H1 (cell line): ENCODE measurements around the gene RPS18. TPM values are rescaled to one million over a fixed set of nuclear protein-coding genes. Genes with fewer than 3 reads are reported as not detected.

Experiments used
- CTCF ChIA-PET: fragments of 300-600 bp; sonication (Branson Sonifier 250); formaldehyde crosslinking; loops from one replicate; lab custom pipeline; 2021; ENCODE audit not compliant: partially characterized antibody; lab: Charles Lee
- POLR2A ChIA-PET: fragments of 300-600 bp; sonication (Branson Sonifier 250); formaldehyde crosslinking; loops from one replicate; lab custom pipeline; 2021; ENCODE audit warnings: inconsistent platforms; ENCODE audit not compliant: partially characterized antibody; lab: Charles Lee
- DNase-seq, 2 experiments: peaks; one replicate each; pipeline versions ENCODE4 v3.0.0 to v3.0.0-alpha.2; 2010 to 2022; ENCODE audit warnings: low spot score in 2 of 2, low read depth in 1 of 2, mixed read lengths in 1 of 2
- FAIRE-seq: peaks from 2 replicates; lab custom pipeline; 2011; peaks lifted over from hg19 to GRCh38; lab: Jason Lieb, UNC
- H2AFZ ChIP-seq: 2 replicates; pipeline ENCODE4 v1.8.1; 2012; ENCODE audit warnings: low read length, inconsistent platforms
- H2AK5ac ChIP-seq: 2 replicates; pipeline ENCODE4 v1.6.1; 2013; ENCODE audit warnings: low read depth, low read length
- H2BK120ac ChIP-seq: replicated peaks from 2 replicates; pipeline ENCODE3; 2013; ENCODE audit warnings: low read depth, low read length, inconsistent platforms
- H2BK12ac ChIP-seq: 2 replicates; pipeline ENCODE4 v1.6.1; 2013; ENCODE audit warnings: low read depth, low read length
- H2BK15ac ChIP-seq: 2 replicates; pipeline ENCODE4 v1.6.1; 2013; ENCODE audit warnings: low read length
- H2BK20ac ChIP-seq: 2 replicates; pipeline ENCODE4 v1.6.1; 2013; ENCODE audit warnings: low read length
- H2BK5ac ChIP-seq: 2 replicates; pipeline ENCODE4 v1.6.1; 2013; ENCODE audit warnings: low read depth, low read length
- H3K14ac ChIP-seq: 2 replicates; pipeline ENCODE4 v1.6.1; 2013; ENCODE audit warnings: inconsistent platforms; ENCODE audit not compliant: insufficient read length
- H3K18ac ChIP-seq: 2 replicates; pipeline ENCODE4 v1.6.1; 2013; ENCODE audit warnings: low read length; ENCODE audit errors: extremely low read depth
- H3K23ac ChIP-seq: 2 replicates; pipeline ENCODE4 v1.6.1; 2013; ENCODE audit warnings: inconsistent platforms; ENCODE audit not compliant: insufficient read length
- H3K23me2 ChIP-seq: 2 replicates; pipeline ENCODE4 v1.6.1; 2013; ENCODE audit warnings: low read depth, low read length
- H3K27ac ChIP-seq: 2 replicates; pipeline ENCODE4 v1.6.1; 2011; ENCODE audit warnings: low read depth, low read length, inconsistent platforms
- H3K27me3 ChIP-seq, 4 experiments: replicated peaks in 1 of 4; 1 replicate in 1 of 4; 2 replicates in 3 of 4; pipeline versions ENCODE4 v1.6.1 to v1.8.1; 2011 to 2013; ENCODE audit warnings: low read length in 3 of 4, mild to moderate bottlenecking in 3 of 4, inconsistent platforms in 2 of 4, mixed read lengths in 2 of 4, moderate library complexity in 1 of 4; ENCODE audit not compliant: control insufficient read depth in 3 of 4, insufficient read depth in 3 of 4; ENCODE audit errors: extremely low read depth in 1 of 4
- H3K36me3 ChIP-seq, 4 experiments: 2 replicates each; pipeline versions ENCODE4 v1.6.1 to v1.8.1; 2011 to 2013; ENCODE audit warnings: mild to moderate bottlenecking in 4 of 4, low read length in 3 of 4, moderate library complexity in 2 of 4, control low read depth in 1 of 4, inconsistent platforms in 1 of 4; ENCODE audit not compliant: insufficient read depth in 4 of 4, control insufficient read depth in 2 of 4
- H3K4ac ChIP-seq: replicated peaks from 2 replicates; pipeline ENCODE3; 2013; ENCODE audit warnings: low read length, low read depth, mixed read lengths, inconsistent platforms; ENCODE audit not compliant: insufficient read length
- H3K4me1 ChIP-seq, 4 experiments: replicated peaks in 1 of 4; 1 replicate in 1 of 4; 2 replicates in 3 of 4; pipeline versions ENCODE4 v1.6.1 to v1.8.1; 2011 to 2013; ENCODE audit warnings: low read length in 3 of 4, inconsistent platforms in 2 of 4, mixed read lengths in 1 of 4; ENCODE audit not compliant: insufficient read depth in 4 of 4, control insufficient read depth in 3 of 4
- H3K4me2 ChIP-seq, 2 experiments: 2 replicates each; pipeline versions ENCODE4 v1.6.1 to v1.8.1; 2011 to 2013; ENCODE audit warnings: low read depth in 2 of 2, low read length in 2 of 2, control low read depth in 1 of 2, inconsistent platforms in 1 of 2, mild to moderate bottlenecking in 1 of 2; ENCODE audit not compliant: insufficient read depth in 1 of 2
- H3K4me3 ChIP-seq, 4 experiments: fragments of 200-600, 300-600 bp in 1 of 4; sonication (generic), shearing (Covaris generic), sonication (Bioruptor Twin) in 1 of 4; 2 replicates each; pipeline versions ENCODE4 v1.5.1 to v1.8.1; 2011 to 2016; ENCODE audit warnings: low read length in 4 of 4, low read depth in 3 of 4, control low read depth in 2 of 4, inconsistent platforms in 2 of 4, mild to moderate bottlenecking in 2 of 4, mixed read lengths in 1 of 4, moderate library complexity in 1 of 4; ENCODE audit not compliant: insufficient read depth in 2 of 4; ENCODE audit errors: extremely low read depth in 1 of 4
- H3K56ac ChIP-seq: replicated peaks from 2 replicates; pipeline ENCODE3; 2013; ENCODE audit warnings: low read depth, mild to moderate bottlenecking, mixed read lengths, low read length, inconsistent platforms; ENCODE audit not compliant: insufficient read length
- H3K79me1 ChIP-seq: 2 replicates; pipeline ENCODE4 v1.6.1; 2013; ENCODE audit warnings: low read depth, low read length, control low read depth
- H3K79me2 ChIP-seq, 2 experiments: 2 replicates each; pipeline versions ENCODE4 v1.6.1 to v1.8.1; 2012 to 2013; ENCODE audit warnings: low read length in 2 of 2, mild to moderate bottlenecking in 2 of 2, inconsistent platforms in 1 of 2; ENCODE audit not compliant: insufficient read depth in 2 of 2, control insufficient read depth in 1 of 2
- H3K9ac ChIP-seq, 4 experiments: replicated peaks in 1 of 4; 1 replicate in 1 of 4; 2 replicates in 3 of 4; pipeline versions ENCODE4 v1.6.1 to v1.8.1; 2011 to 2013; ENCODE audit warnings: low read depth in 3 of 4, low read length in 3 of 4, control low read depth in 2 of 4, mild to moderate bottlenecking in 2 of 4, moderate library complexity in 2 of 4, inconsistent platforms in 1 of 4; ENCODE audit errors: extremely low read depth in 1 of 4
- H3K9me3 ChIP-seq, 2 experiments: 2 replicates each; pipeline versions ENCODE4 v1.6.1 to v1.8.1; 2012 to 2013; ENCODE audit warnings: mild to moderate bottlenecking in 2 of 2, moderate library complexity in 2 of 2, control low read depth in 1 of 2, inconsistent platforms in 1 of 2, low read depth in 1 of 2, low read length in 1 of 2, mixed read lengths in 1 of 2; ENCODE audit not compliant: insufficient read depth in 2 of 2
- H4K20me1 ChIP-seq, 2 experiments: replicated peaks in 1 of 2; 2 replicates each; pipeline versions ENCODE3 to v1.8.1; 2011 to 2013; ENCODE audit warnings: inconsistent platforms in 2 of 2, low read length in 2 of 2, mild to moderate bottlenecking in 1 of 2; ENCODE audit not compliant: insufficient read depth in 2 of 2, control insufficient read depth in 1 of 2
- H4K5ac ChIP-seq: 2 replicates; pipeline ENCODE4 v1.6.1; 2013; ENCODE audit warnings: low read length, low read depth, mixed read lengths, inconsistent platforms; ENCODE audit not compliant: insufficient read length
- H4K8ac ChIP-seq: 2 replicates; pipeline ENCODE4 v1.8.0; 2013; ENCODE audit warnings: mild to moderate bottlenecking, moderate library complexity, low read length, inconsistent platforms; ENCODE audit not compliant: insufficient read depth; ENCODE audit errors: extremely low read depth
- H4K91ac ChIP-seq: replicated peaks from 2 replicates; pipeline ENCODE3; 2013; ENCODE audit warnings: low read length, mixed read lengths, inconsistent platforms; ENCODE audit not compliant: insufficient read length
- CHD1 ChIP-seq: IDR thresholded peaks from 2 replicates; pipeline ENCODE4 v1.6.1; 2012; ENCODE audit warnings: low read depth, low read length, improper control_type of control experiment
- JUND ChIP-seq: IDR thresholded peaks from 2 replicates; pipeline ENCODE4 v1.6.1; 2011; ENCODE audit warnings: mild to moderate bottlenecking, improper control_type of control experiment, low read length
- KDM4A ChIP-seq: IDR thresholded peaks from one replicate; pipeline ENCODE4 v1.7.1; 2012; ENCODE audit warnings: low read depth, mild to moderate bottlenecking, moderate library complexity, low read length, inconsistent platforms; ENCODE audit not compliant: severe bottlenecking
- SIRT6 ChIP-seq: IDR thresholded peaks from one replicate; pipeline ENCODE4 v1.7.1; 2012; ENCODE audit warnings: low read length, inconsistent platforms
- SP4 ChIP-seq: IDR thresholded peaks from 2 replicates; pipeline ENCODE4 v1.6.1; 2012; ENCODE audit warnings: low read length, inconsistent platforms
- TBP ChIP-seq: IDR thresholded peaks from 2 replicates; pipeline ENCODE4 v1.6.1; 2011; ENCODE audit warnings: low read depth, low read length, improper control_type of control experiment
- TCF12 ChIP-seq: IDR thresholded peaks from 2 replicates; pipeline ENCODE4 v1.6.1; 2011; ENCODE audit warnings: low read depth, mild to moderate bottlenecking, low read length
- TEAD4 ChIP-seq: IDR thresholded peaks from 2 replicates; pipeline ENCODE4 v1.6.1; 2012; ENCODE audit warnings: low read depth, low read length, inconsistent platforms, mixed read lengths
- USF2 ChIP-seq: IDR thresholded peaks from 2 replicates; pipeline ENCODE4 v1.6.1; 2011; ENCODE audit warnings: low read length, improper control_type of control experiment
- WGBS, 2 experiments: shearing (Covaris generic) in 1 of 2; methylation state at CpG; one replicate each; pipeline versions ENCODE4 v1.1.6 to v1.1.7; 2013 to 2015; ENCODE audit warnings: low lambda C conversion rate in 2 of 2, mixed read lengths in 2 of 2, inconsistent platforms in 1 of 2, low coverage in 1 of 2, missing lambda C conversion rate in 1 of 2; ENCODE audit not compliant: insufficient replicate concordance in 2 of 2, insufficient coverage in 1 of 2, insufficient read length in 1 of 2; ENCODE audit errors: extremely low coverage in 1 of 2, missing lambda C conversion rate in 1 of 2; 5-methylcytosine and 5-hydroxymethylcytosine counted together
- polyA plus RNA-seq, 7 experiments: library from polyadenylated mRNA; depleted of rRNA in 3 of 7; stranded (reverse) in 5 of 7; unstranded in 2 of 7; fragments of >200 nt in 5 of 7; fragments of 200-250 nt in 2 of 7; gene quantifications; 1 replicate in 5 of 7; 2 replicates in 1 of 7; 4 replicates in 1 of 7; pipeline versions ENCODE4 v1.2.1 to v1.2.3, GENCODE V29; 2011 to 2013; ENCODE audit warnings: missing spikeins in 2 of 7, mixed read lengths in 2 of 7
- total RNA-seq: library from RNA; stranded (reverse); fragmentation: NEBNext Ultra II Directional; extraction: Animal tissue kit (Norgen Biotek cat#: 25700); gene quantifications from 2 replicates; pipeline ENCODE4 v1.2.1, GENCODE V29; 2021

Gene RPS18
- total and polyA plus RNA-seq, 2 of the 8 experiments (the other 6 are each of a cell fraction or from before 2014, with no cell fraction given), result 2,796 to 7,099 TPM

GRCh38 chr6:33301877-33302276 lies 30.0 kb downstream of the RPS18 start:
- POLR2A ChIA-PET, result interaction anchor here (0.6 to 16.7 kb wide), 6 partner anchors 13 to 1711 kb away, joined by 3 to 337 read pairs (median 38); partner anchors contain the start of genes B3GALT4, PFDN6, RPS18 and VPS52

More at GRCh38 chr6:33301877-33302276, 30.0 kb downstream of the RPS18 start:
- 93% methylated on average over 3 of the region's 3 CpGs; no CpG with 5 or more reads in 1 of the 2 experiments for WGBS, 2 experiments
- H3K79me1 ChIP-seq, result peaks cover 4% of the 10 kb centered on the region; the same call in 1 of the 2 replicates
- DNase-seq, result no peak
- no peak overlapping the region for H2BK15ac ChIP-seq
- peaks cover 0 to 4% of the 10 kb centered on the region in 2 experiments for H4K20me1 ChIP-seq
- CTCF ChIA-PET, result interaction anchor here (0.6 to 2.9 kb wide), 4 partner anchors 11 to 37 kb away, joined by 4 to 12 read pairs (median 6); no protein-coding TSS in a partner anchor
- H3K18ac ChIP-seq, result no peak overlapping the region
- H2BK5ac ChIP-seq, result no peak overlapping the region
- no peak overlapping the region for H2AK5ac ChIP-seq
- peaks cover 0 to 17% of the 10 kb centered on the region in 2 experiments; a peak in 2 of 4 replicates for H3K79me2 ChIP-seq
- no peak overlapping the region for H3K27ac ChIP-seq
- H3K23me2 ChIP-seq, result peaks cover 16% of the 10 kb centered on the region
- FAIRE-seq, result no peak
- no peak overlapping the region for H3K4me2 ChIP-seq
- no peaks in the 10 kb centered on the region for H3K27me3 ChIP-seq
- H3K4ac ChIP-seq, result no peak overlapping the region
- H4K91ac ChIP-seq, result no peak overlapping the region
- H2AFZ ChIP-seq, result no peak overlapping the region
- no peaks in the 10 kb centered on the region; a peak in 2 of 8 replicates for H3K36me3 ChIP-seq
- no peak overlapping the region for H3K23ac ChIP-seq
- no peak overlapping the region for H3K14ac ChIP-seq
- H4K8ac ChIP-seq, result no peak overlapping the region
- TF ChIP-seq SIRT6 (no peak), TCF12 (no peak), CHD1 (no peak), TEAD4 (no peak), SP4 (no peak), USF2 (no peak), JUND (no peak), TBP (no peak), KDM4A (no peak)
- no peak overlapping the region for H2BK20ac ChIP-seq
- H3K56ac ChIP-seq, result no peak overlapping the region
- no peak overlapping the region for H4K5ac ChIP-seq
- H2BK12ac ChIP-seq, result no peak overlapping the region
- no peak overlapping the region for H2BK120ac ChIP-seq
- H3K9ac ChIP-seq, result no peak overlapping the region
- peaks cover 0 to 4% (median 3%) of the 10 kb centered on the region in 4 experiments; a peak in 6 of 7 replicates for H3K4me1 ChIP-seq
- H3K9me3 ChIP-seq, result no peaks in the 10 kb centered on the region
- no peak overlapping the region for H3K4me3 ChIP-seq
